Lower leg skin (tissue), 3 donors: ENCODE data around the gene ANKRD40CL.

Source experiments
- CTCF ChIP-seq, 3 donors: fragments of 450-650 bp; IDR thresholded peaks; one replicate each; pipeline ENCODE4 v1.5.1; 2016; ENCODE audit warnings: antibody characterized with exemption in 3 of 3, mild to moderate bottlenecking in 3 of 3, moderate library complexity in 2 of 3
- POLR2A ChIP-seq, 2 donors: fragments of 450-650 bp; IDR thresholded peaks; one replicate each; pipeline ENCODE4 v1.6.1; 2016 to 2017; ENCODE audit warnings: antibody characterized with exemption in 2 of 2, mild to moderate bottlenecking in 1 of 2, moderate library complexity in 1 of 2

- no peak for TF ChIP-seq CTCF (IDR thresholded peaks at IDR 0.05)
- no peak for TF ChIP-seq POLR2A (IDR thresholded peaks at IDR 0.05)
Measured at GRCh38 chr17:50719924-50720794, 47.2 kb downstream of the ANKRD40CL start.
